SK-MEL-5 (cell line): ENCODE data around the gene LCAT. TPM values are rescaled to one million over a fixed set of nuclear protein-coding genes. Genes with fewer than 3 reads are reported as not detected.
"Not testable (repeated sequence)": the region's sequence is repeated elsewhere in the genome, so short reads cannot be mapped to it uniquely, and the experiment has no call there.

Source experiments
- DNase-seq: peaks from one replicate; pipeline ENCODE4 v3.0.0-alpha.2; 2016; ENCODE audit warnings: low read depth, low spot score
- in situ Hi-C: cut with HindIII; loops from 2 replicates; pipeline ENCODE4 v1.10.0; 2016; ENCODE audit warnings: low sequenced_read_pairs, high pct_unique_total_duplicates, low pct_unique_long_range_greater_than_20kb
- total RNA-seq: library from RNA; depleted of rRNA; stranded (reverse); fragments of >200 nt; shearing (Covaris generic); gene quantifications from 2 replicates; pipeline ENCODE4 v1.2.3, GENCODE V29; 2014

LCAT gene
- total RNA-seq, 1 experiment from 2014 or later = 0.63 TPM

DNA sequence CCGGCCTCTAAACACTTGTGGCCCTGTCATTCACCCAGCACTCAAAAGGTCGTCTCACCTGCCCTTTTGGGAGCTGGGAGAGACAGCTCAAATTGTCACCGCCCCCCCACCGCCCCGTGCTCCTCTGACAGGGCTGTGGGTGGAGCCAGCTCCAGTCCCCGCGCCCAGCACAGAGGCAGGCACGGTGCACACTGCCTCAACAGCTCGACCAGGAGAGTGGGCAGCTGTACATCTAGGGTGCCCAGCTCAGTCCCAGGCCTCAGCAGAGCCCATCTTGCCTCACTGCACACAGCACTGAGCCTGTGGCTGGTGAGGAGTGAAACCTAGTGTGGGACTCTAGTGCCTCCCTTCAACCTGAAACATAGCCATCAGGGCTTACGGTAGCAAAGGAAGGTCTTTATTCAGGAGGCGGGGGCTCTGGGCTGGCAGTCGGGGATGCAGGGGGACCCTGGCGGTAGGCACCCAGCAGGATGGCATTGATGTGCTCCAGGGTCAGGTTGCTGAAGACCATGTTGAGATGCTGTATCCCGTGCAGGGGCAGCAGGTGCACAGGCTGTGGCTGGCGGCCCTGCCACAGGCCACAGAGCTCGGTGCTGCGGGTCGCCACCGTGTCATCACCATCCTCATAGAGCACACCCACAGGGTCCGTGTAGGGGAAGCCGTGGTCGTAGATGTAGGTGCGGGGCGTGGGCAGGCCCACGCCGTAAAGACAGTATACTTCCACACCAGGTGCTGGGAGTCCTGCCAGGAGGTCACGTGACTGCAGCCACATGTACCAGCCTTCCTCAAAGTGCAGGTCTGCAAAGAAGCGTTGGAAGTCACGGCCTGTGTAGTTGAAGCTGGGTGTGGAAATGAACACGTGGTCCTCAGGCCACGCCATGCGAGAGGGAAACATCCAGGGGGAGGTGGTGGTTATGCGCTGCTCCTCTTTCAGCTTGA is 4.1 kb downstream of the LCAT start:
- in situ Hi-C loops = no loop called here
- DNase-seq = no peak

DNA sequence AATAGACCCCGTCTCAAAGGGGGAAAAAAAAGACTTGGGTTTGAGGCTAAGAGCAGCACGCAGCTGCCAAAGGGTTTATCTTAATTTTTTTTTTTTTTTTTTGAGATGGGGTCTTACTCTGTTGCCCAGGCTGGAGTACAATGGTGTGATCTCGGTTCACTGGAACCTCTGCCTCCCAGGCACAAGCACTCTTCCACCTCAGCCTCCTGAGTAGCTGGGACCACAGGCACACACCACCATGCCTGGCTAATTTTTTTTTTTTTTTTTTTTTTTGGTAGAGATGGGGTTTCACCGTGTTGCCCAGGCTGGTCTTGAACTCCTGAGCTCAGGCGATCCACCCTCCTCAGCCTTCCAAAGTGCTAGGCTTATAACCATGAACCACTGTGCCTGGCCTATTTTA is 6.2 kb downstream of the LCAT start:
- DNase-seq, in situ Hi-C loops: not testable (repeated sequence)

DNA sequence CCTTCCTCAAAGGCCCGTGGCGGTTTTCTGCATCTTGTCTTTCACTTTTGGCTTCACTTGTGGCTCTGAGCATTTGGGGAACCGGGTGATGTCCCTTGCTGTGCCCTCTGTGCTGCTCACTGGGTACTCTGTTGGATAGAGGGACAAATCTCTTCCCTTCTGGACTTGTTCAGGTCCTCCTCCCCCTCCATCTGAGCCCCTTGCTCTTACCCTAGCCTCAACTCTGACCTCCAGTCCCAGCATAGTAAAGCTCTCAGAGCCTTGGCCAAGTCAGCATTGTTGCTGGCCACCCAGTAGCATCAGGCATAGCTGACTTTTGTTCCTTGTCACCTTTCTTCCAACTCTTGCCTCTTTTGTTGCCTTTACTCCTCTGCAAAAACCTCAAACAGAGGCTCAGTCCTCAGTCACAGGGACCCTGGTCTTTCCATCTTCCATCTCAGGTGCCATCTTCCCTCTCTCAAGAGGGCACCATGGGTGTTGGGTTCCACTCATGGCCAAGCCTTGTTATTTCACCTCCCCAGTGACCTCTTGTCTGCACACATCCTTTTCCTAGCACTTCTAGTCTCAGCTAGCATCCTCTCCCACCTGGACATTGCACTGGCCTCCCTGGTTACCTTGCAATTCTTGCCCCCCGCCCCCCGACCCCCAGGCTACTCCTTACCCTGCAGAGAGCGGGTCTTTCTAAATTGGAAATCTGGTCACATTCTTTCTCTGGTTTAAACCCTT is 6.9 kb downstream of the LCAT start:
- in situ Hi-C loops = no loop called here

DNA sequence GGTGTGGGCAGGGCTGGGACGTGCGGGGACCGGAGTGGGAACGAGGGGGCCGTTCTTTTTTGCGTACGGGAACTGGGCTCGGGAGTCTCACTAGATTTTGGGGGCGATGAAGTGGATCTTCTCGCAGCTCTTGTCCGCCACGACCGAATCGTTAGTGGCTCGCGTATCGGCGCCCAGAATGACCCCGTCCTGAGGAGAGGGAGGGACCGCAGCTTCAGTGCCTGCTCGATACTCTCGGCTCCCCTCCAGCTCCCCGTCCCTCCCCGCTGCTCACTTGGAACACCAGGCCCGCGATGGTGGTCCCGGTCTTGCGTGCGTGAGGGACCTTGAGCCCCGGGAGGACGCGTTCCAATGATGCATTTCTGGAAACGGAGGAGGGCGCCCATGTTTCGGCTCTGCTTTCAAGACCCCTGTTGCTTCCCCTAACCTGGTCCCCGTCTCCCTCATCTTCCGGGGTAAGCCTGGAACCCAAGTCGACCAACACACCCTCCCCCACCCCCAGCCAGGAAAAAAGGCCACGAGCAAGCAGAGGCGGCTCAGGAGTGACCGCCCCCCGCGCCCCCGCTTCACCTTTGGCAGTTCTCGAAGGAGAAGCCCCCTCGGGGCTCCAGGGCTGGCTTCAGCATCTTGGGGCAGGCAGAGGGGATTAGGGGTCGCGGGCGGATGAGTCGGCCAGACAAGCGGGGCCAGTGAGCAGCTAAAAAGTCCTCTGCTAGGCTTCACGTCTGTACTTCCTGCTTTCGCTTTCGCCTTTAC is 7.6 kb downstream of the LCAT start, which contains the start of gene PSMB10:
PSMB10 (minus strand) TSS at position 727 of the 756 bp plus-strand sequence; CDS start at position 626, 101 bp downstream.
- in situ Hi-C loops = no loop called here

More for the DNA sequence above, 6.9 kb downstream of the LCAT start:
- no peak for DNase-seq

DNA sequence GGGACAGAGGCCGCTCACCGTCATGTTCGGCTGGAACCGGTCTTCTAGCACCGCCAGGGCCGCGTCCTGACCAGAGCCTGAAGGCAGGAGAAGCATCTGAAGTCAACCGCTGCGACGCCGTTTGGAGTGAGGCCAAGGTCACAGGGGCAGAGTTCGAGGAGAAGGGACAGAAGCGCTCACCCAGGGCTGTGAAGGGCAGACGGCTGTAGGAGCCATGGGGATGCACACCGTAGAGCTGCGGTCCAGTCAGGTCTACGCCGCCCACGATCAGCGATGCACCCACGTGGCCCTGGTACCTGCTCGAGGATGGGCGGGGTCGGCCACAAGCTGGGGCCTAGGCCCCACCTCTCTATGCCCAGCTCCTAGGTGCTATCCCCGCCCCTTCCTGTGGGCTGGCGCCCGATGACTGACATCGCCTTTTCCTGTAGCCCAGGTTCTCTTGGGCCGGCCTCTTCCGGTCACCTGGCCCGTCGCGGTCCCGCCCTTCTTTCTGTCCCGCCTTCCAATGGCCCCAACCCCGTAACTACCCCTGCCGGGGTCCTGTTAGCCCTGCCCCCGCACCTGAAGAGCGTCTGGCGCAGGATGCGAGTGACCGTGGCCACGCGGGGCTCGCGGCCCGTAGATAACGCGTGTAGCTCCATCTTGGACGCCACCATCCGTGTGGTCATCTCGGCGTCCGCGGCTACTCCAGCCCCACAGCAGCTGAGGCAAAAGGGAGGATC is 8.4 kb downstream of the LCAT start:
- in situ Hi-C loops = no loop called here
- DNase-seq = peak; percentile 94

More for the DNA sequence above, 7.6 kb downstream of the LCAT start, which contains the start of gene PSMB10:
- peak; percentile 49 for DNase-seq

DNA sequence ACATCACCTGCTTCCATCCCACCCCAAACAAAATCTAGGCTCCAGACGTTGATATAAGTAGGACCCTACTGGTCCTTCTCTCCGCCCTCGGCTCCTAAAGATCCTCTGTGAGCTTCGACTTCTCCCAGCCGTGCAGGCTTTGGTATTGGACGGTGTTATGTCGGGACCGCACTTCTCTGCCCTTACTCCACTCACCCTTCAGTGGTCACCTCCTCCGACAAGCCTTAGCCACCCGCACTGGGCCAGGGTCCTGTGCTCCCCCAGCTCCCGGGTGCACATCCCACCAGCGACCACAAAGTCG is 8.9 kb downstream of the LCAT start:
- in situ Hi-C loops = no loop called here
- no peak for DNase-seq

DNA sequence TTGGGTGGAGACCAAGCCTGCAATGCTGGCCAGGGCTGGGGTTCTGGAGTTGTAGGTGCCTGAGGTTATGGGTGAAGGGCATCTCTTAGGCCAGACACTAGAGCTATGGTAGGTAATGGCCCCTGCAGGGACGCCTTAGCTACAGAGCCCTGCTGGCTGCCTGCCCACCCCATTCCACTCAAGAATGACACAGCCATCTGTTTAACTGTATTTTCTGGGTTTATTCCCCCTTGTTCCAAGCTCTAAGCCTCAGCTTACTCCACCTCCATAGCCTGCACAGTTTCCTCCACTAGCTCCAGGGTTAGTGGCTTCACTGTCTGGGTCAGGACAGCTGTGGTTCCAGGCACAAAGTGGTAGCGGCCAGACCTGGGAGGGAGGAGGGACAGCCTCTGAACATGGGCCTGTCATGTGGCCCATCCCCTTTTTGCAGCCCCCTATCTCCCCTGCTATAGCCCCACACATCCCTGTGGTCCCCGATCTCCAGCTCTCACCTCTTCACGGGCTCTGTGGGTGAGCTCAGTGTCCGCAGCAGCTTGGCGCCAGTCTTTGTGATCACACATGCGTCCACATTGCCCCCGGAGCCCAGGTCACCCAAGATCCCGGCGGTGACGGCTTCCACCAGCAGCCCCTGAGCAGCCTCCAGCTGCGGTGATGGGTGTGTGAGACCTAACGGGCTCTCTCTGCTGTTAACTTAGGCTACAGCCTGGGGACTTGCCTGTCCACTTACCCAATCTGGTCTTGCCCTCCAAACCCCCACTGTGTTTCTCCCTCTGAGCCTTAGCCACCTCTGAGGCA is 9.4 kb downstream of the LCAT start:
- in situ Hi-C loops = no loop called here
- DNase-seq = no peak

DNA sequence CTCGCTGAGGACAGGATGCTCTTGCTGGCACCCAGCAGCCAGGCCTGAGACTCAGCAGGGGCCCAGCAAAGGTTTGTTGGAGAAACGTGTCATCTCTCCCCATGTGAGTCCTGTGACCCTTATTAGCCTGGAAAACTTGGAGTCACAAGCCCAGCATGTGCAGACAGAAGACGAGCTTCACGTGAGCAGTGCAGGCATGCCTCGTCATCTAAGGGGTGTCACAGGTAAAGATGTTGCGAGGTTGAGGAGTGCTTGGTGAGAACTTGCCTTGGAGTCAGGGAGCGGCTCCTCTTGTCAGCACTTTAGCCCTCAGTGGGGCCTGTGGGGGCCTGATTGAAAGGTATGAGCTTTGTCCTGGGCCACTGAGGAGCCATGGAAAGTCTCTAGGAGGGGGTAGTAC is 10.1 kb downstream of the LCAT start:
- in situ Hi-C loops = no loop called here
- peak; percentile 28 for DNase-seq

DNA sequence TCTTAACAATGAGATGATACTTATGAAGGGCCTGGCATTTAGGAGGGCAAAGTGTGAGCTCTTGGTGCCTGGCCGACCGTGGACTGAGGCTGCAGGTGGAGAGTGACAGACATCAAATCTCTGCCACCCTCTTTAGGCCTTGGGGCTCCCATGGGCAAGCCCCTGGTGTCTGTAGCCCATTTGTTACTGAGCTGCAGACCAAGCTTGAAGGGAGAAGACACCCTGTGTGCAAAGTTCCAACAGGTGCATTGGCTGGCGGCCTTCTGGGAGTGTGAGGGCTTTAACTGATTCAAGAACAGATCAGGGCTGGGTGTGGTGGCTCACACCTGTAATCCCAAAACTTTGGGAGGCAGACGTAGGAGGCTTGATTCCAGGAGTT is 11.5 kb downstream of the LCAT start:
- no peak for DNase-seq
- in situ Hi-C loops = no loop called here

DNA sequence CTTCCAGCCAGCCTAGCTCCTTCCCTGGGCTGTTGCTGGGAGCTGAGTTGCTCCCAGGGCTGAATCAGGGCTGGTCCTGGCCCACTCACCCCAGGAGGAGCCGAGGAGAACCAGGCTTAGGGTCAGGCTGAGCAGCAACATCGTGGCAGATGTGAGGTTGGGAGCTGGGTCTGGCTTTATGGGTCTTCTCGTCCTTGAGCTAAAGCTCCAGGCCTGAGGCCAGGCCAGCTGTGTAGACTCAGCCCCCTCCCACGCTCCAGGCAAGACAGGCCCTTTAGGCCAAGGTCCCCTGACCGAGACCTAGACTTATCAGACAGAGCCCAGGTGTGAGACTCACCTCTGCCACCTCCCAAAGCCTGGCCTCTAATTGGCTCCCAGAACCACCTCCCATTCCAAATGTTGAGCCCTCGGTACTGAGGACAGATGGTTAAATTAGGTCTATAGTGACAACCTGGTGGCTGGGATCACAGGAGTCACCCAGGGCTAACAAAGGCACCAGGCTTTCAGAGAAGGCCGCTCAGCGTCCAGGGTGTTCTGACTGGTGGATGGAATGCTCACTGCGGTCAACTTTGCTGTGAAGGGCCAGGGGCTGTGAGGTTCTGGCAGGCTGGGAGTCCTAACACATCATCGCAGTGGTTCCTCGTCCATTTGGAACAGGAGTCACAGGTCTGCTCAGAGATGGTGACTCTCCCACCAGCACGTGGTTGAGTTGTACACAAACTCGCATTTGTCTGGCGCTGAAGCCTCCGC is 12.0 kb downstream of the LCAT start, which contains the start of gene CTRL:
CTRL (minus strand) TSS at position 151 of the 750 bp plus-strand sequence; CDS start at position 141, 10 bp downstream.
- no peak for DNase-seq
- in situ Hi-C loops = no loop called here

DNA sequence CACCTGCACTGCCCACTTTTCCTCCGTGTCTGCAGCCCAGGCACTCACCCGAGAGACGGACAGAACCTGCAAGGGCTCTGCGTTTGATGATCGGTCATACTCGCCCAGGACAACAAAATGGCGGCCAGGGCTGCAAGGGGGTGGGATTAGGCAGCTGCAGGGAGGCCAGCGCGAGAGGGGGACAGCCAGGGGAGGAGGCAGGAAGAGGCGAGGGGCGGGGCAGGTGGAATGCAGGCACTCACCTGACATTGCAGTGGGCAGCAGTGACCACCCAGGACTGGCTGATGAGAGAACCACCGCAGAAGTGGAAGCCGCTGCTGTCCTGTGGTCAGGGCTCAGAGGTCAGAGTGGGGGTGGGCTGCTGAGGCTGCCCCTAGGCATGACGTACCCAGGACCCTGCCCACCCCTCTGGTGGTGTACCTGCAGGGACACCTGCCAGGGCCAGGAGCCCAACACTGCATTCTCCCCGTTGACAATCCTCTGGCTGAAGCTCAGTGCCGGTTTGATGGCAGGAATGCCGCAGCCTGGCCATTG is 13.2 kb downstream of the LCAT start:
- no peak for DNase-seq
- in situ Hi-C loops = no loop called here

DNA sequence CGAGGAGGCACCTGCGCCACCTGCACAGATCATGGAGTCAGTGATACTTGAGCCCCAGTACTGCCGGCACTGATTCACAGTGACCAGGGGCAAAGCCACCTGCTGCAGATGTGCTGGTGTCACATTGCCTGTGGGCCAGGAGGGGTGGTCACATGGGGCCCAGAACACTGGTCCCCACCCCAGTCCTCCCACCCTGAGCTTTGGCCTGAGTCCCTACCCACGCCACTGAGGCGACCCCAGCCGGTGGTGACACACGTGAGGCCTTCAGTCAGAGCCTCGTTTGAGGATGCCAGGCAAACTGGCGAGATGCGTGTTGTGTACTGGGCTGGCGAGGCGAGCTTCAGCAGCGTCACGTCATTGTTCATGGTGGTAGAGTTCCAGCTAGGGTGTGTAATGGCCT is 13.7 kb downstream of the LCAT start:
- DNase-seq = no peak
- in situ Hi-C loops = no loop called here

DNA sequence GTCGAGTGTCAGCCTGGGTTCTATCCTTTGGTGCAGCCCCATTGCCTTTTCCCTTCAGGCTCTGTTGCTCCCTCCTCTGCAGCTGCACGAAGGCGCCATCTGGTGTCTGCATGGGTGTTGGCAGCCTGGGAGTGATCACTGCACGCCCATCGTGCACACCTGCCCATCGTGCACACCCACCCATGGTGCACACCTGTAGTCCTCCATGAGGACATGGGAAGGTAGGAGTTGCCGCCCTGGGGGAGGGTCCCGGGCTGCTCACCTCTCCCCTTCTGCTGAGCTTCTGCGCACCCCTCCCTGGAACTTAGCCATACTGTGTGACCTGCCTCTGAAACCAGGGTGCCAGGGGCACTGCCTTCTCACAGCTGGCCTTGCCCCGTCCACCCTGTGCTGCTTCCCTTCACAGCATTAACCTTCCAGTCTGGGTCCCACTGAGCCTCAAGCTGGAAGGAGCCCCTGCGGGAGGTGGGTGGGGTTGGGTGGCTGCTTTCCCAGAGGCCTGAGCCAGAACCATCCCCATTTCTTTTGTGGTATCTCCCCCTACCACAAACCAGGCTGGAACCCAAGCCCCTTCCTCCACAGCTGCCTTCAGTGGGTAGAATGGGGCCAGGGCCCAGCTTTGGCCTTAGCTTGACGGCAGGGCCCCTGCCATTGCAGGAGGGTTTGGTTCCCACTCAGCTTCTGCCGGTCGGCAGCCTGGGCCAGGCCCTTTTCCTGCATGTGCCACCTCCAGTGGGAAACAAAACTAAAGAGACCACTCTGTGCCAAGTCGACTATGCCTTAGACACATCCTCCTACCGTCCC is 15.2 kb downstream of the LCAT start:
- in situ Hi-C loops = no loop called here

DNA sequence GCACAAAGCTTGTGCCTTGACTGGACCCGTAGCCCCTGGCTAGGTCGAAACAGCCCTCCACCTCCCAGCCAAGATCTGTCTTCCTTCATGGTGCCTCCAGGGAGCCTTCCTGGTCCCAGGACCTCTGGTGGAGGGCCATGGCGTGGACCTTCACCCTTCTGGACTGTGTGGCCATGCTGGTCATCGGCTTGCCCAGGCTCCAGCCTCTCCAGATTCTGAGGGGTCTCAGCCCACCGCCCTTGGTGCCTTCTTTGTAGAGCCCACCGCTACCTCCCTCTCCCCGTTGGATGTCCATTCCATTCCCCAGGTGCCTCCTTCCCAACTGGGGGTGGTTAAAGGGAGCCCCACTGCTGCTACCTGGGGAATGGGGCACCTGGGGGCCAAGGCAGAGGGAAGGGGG is 15.8 kb downstream of the LCAT start:
- DNase-seq = no peak

More for the DNA sequence above, 15.2 kb downstream of the LCAT start:
- peak; percentile 67 for DNase-seq

More for the DNA sequence above, 15.8 kb downstream of the LCAT start:
- in situ Hi-C loops = no loop called here
